GM18502 (cell line): ENCODE data around the gene UCK1.

Experiments used
- ATAC-seq: cut with Tn5 transposase; IDR thresholded peaks from one replicate; pipeline ENCODE4 v1.9.1; 2021; ENCODE audit warnings: mild to moderate bottlenecking; ENCODE audit not compliant: unreplicated experiment, poor library complexity

UCK1 gene

GRCh38 chr9:131478911-131479310 is 52.2 kb downstream of the UCK1 start:
- no peak for ATAC-seq

DNA sequence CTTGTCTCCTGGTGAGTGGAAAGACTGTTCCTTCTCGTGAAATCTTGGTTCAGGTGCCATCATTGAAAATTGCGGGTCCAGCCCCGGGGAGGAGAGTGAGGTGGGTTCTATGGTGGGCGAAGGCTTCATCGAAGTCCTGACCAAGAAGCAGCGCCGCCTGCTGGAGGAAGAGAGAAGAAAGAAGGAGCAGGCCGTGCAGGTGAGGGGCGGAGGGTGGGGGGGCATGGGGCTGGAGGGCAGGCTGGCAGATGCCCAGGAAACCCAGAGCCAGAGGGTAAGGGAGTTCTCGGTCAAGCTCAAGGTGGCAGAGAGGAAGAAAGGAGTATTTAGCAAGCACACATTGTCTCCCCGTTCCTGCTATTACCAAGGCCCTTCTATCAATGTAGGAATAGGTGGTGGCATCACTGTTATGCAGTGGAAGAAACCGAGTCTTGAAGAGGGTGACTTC is 52.6 kb downstream of the UCK1 start:
- no peak for ATAC-seq

- ATAC-seq, result no peak
Measured at GRCh38 chr9:131477816-131478419, 53.1 kb downstream of the UCK1 start.

DNA sequence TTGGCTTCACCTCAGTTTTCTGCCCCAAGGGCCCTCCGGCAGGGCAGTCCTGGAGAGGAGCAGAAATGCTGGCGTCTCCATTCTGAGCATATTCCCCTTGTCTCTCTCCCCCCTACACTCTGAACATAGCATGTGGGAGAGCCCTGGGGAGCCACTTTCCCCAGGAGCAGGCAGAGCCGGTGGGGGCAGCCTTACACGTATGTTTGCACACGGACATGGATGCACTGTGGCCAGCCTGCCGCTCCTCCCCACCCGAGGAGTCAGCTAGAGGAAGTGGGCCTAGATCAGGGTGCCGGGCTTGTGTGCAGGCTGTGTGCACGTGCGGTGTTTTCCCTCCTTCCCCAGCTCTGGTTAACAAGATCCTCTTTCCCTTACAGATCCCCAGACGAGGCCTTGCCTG is 53.7 kb downstream of the UCK1 start:
- ATAC-seq, result no peak

DNA sequence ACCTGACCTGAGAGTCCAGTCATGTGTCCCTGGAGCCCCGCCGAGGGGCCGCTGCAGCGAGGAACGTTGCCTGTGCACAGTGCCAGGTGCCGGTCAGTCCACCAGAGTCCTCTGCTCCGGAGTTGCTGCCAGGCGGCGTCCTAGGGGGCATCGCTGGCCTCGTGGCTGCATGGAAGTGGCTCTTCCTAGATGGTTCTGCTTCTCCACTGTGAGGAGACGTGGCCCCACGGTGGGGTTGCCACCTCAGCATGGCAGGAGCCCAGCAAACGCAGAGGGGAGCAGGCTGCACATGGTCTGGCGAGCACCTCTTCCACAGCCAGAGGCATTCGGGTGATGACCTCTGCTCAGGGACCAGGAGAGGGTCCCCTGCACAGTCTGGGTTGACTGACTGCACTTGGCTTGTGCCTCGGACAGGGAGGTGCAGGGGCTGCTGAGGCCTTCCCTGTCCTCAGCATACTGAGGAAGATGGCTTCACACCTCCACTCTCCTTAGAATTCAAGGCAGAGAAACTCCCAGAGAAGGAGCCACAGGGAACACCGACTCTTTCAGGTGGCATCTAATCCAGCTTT is 54.2 kb downstream of the UCK1 start:
- ATAC-seq, result no peak

DNA sequence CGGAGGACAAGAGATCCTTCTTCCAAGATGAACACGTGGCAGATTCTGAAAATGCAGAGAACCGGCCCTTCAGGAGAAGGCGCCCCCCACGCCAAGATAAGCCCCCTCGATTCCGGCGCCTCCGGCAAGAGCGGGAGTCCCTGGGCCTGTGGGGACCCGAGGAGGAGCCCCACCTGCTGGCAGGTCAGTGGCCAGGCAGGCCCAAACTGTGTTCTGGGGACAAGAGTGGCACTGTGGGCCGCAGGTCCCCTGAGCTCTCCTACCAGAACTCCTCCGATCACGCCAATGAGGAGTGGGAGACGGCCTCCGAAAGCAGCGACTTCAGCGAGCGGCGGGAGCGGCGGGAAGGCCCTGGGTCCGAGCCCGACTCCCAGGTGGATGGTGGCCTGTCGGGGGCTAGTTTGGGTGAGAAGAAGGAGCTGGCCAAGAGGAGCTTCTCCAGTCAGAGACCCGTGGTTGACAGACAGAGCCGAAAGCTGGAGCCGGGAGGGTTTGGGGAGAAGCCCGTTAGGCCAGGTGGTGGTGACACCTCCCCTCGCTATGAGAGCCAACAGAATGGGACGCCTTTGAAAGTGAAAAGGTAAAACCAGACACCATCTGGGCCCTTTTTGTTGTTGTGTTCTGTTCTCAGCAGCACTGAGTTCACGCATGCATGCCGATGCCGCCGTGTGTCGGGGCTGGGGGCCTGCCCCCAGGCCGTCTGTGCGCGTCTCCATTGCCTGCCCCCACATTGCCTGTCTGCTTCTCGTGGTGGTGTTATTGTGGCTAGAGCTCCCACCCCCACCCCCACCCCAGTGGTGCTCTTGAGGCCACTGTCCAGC is 54.9 kb downstream of the UCK1 start:
- ATAC-seq, result no peak

GRCh38 chr9:131475111-131475955 is 55.7 kb downstream of the UCK1 start:
- no peak for ATAC-seq

- ATAC-seq, result no peak
Measured at GRCh38 chr9:131474711-131475110, 56.4 kb downstream of the UCK1 start.

- no peak for ATAC-seq
Measured at GRCh38 chr9:131473891-131474290, 57.2 kb downstream of the UCK1 start.
